ELR (cell line): ENCODE measurements around the gene BLNK.

ENCODE experiments used
- DNase-seq: peaks from one replicate; pipeline ENCODE4 v3.0.0-alpha.2; 2015; ENCODE audit warnings: low read depth

The BLNK gene

DNA sequence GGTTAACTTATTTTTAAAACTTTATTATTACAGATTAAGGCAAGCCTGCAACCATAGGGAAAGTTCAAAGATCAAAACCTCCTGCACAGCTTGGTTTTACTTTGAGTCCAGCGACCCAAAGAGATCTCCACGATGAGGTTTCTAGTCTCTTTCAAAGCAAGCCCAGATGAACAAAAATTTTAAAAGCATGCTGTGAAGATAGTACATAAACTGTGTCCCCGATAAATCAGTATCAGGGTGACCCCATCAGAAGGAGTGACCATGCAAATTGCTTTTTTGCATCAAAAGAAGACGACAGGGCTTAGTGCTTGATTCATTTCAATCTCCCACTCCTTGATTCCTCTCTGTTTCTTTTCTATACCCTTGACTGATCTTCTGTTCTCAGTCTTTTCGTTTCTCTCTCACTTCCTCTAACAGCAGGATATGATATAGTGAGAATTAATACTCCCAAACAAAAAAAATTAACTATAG lies 16.8 kb upstream of the BLNK start:
- DNase-seq: no peak

DNA sequence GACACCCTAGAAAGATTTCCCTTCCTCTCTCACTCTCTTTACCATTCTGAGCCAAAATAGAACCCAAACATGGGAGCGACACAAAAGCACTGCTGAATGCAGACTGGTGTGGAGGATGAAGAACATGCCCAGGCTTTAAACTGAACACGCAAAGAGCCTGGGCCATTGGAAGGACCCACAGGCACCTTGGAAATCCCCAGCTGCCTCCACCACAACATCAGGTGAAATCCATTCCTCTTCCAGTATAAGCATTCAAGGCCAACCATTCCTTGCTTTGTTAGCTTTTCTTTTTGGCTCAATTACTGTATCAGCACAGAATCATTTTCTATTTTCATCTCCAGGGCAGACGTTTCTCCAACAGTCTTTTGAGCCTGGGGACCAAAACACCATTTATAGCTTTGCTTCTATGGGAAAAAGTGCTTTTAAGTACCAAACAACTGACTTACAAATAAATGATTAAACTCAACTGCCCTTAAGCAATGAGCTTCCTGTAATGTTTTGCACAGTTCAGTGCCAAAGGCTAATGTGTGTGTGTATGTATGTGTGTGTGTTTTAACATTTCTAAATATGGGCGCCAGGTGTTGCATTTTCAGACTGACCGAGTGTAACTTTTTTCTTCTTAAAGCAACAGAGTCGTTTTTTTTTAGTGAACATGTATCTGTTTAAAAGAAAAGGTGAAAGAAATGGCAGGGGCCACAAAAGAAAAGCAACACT lies 16.2 kb upstream of the BLNK start:
- no peak for DNase-seq

DNA sequence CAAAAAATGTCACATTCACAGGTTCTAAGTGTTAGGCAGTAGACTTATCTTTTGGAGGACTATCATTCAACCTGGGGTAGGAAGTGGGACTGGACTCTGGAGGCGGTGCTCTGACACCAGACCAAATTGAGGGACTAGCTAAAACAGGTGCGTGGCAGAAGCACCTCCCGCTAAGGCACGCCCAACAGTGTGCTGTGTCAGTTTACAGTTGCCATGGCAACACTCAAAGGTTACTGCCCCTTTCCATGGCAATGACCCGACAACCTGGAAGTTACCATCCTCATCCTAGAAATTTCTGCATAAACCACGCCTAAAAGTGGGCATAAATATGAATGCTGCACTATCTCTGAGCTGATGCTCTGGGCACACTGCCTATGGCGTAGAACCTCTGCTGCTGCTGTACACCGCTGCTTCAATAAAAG lies 14.0 kb upstream of the BLNK start:
- DNase-seq: no peak

DNA sequence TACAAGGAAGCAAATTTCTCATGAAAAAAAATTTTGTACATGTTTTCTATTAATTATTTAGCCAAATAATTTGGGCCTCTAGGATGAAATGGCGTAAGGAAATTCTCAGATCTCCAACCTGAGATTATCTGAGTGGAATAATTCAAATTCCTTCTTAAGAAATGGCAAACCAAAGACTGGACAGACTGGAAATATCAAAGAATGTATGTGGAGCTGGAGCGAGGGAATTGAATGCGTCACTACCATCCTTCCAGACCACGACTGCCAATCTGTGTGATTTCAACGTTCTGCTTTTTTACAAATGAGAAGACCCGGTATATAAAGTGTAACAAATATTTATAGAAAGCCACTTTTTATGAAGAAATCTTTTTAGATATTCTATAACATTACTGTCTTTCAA lies 12.4 kb upstream of the BLNK start:
- DNase-seq: no peak

DNA sequence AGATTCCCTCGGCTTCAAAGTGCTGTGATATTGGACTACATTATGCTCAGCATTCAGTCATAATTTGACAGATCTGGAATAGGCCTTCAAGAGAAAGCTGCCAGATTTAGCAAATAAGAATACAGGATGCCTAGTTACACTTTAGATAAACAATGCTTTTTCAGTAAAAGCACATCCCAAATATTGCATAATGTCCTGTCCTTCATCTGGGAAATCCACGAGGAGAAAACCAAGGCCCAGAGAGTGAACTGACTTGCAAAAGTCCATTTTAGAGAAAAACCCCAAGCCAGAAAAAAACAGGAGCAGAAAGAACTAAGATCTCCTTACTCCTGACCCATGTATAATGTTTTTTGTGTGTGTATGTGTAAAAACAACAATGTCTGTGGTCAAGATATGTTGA lies 12.0 kb upstream of the BLNK start:
- no peak for DNase-seq

DNA sequence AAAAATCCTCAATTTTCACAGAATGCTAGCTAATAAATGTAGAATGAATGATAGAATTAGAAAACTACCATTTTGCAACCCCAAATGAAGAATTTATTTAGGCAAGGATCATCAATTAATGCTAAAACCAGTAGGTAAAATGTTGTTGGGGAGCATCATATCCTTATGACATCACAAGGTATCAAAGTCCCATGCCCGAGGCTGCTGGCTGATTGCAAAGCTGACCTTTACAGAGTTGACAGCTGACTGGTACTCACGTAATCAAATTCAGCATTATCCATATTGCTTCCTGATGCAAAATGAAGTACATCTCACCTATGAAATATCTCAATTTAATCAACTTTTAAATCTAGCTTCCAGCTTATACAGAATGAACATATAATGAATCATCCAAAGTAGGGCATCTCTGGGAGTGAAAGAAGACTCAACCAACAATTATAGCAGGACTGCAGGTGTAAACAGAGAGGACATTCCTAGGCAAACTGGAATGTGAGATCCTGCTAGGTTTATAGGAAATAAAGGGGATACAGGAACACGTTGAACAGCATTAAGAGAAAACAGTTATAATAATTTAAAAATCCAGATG lies 10.2 kb upstream of the BLNK start:
- DNase-seq: no peak

DNA sequence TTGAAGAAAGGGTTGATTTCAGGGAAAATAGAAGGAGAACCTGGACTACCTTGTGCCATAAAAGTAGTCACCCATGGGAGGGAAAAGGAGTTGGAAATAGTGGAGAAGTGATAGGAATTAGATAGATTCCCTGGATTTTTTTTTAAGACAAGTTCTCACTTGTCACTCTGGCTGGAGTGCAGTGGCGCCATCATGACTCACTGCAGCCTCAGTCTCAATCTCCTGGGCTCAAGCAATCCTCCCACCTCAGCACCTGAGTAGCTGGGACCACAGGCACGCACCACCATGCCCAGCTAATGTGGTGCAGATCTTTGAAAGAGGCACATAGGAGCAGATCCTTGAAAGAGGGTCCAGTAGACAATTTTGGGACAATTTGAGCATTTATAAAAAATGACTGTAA lies 9.5 kb upstream of the BLNK start:
- DNase-seq: no peak

DNA sequence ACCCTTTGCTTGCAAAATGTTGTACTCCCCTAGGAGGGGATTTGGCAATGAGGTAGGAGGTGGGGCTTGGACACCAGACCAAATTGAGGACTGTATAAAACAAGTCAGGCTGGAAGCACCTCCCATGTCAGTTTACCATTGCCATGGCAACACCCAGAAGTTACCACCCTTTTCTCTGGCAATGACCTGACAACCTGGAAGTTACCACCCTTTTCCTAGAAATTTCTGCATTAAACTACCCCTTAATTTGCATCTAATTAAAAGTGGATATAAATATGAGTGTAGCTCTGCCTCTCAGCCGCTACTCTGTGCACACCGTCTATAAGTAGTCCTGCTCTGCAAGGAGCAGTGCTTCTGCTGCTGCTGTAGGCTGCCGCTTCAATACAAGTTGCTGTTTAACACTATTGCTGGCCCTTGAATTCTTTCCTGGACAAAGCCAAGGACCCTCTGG lies 7.8 kb upstream of the BLNK start:
- DNase-seq: no peak

DNA sequence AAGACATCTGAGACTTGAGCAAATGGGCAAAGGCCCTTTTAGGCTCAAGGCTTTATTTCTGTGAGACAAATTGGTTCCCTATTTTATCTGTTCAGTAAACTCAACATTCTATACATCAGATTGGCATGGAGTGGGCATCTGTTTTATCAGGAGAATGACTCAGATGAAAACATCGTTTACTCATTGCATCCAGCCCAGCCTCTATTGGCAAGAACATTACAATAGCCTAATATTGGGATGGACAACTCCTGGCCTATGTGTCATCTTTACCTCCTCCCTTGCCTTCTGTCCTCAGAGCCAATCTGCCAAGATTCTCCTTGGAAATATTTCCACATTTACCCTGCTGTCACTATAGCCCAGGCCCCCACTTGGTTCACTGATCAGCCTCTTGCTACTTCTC lies 5.5 kb upstream of the BLNK start:
- DNase-seq: peak; percentile 4

DNA sequence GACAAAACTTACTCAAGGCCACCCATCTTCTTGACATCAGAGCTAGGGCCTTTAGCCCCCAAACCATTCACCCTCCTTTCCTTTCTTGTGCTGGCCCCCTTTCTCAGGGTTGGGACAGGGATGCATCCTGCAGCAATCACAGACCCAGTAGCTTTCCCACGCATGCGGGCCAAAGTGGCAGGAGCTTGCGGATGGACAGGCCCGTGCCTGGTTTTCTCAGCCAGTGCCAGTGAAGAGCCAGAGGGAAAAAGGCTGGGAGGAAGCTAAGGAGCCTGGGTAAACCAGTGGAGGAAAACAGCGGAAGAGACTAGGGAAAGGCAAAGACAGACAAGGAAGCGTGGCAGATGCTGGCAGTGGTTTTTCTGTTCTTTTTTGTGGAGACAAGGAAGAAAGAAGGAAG lies 5.1 kb upstream of the BLNK start:
- DNase-seq: no peak

DNA sequence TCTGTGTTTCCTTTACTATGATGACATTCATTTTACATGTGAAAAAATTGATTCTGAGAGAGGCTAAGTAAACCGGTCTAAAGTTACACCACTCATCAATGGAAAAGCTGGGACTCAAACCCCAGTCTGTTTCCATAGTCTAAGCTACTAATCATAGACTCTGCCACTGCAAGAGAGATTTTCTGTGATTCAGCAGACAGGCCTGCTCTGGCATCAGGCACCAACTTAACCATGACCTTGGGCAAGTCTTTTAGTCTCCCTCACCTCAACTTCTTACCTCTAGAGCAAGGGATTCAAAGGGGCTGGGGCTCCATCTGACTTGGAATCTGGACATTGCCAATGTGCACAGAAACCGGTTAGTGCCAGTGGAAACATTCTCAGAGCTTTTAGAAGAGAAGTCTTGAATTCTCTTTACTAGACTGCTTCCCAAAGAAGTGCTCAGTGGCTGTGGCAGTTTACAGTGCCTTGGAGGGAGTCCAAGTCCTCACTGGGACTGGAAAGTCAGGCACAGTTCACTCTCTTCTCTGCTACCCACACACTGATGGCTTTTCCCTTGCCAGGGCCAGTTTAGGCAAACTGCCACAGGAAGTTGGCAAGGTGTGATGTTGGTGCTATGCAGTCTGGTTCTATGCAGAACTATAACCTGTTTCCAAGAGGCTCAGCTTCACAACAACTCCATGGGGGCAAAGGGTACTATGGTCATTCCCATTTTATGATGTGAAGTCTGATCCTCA lies 4.5 kb upstream of the BLNK start:
- no peak for DNase-seq

DNA sequence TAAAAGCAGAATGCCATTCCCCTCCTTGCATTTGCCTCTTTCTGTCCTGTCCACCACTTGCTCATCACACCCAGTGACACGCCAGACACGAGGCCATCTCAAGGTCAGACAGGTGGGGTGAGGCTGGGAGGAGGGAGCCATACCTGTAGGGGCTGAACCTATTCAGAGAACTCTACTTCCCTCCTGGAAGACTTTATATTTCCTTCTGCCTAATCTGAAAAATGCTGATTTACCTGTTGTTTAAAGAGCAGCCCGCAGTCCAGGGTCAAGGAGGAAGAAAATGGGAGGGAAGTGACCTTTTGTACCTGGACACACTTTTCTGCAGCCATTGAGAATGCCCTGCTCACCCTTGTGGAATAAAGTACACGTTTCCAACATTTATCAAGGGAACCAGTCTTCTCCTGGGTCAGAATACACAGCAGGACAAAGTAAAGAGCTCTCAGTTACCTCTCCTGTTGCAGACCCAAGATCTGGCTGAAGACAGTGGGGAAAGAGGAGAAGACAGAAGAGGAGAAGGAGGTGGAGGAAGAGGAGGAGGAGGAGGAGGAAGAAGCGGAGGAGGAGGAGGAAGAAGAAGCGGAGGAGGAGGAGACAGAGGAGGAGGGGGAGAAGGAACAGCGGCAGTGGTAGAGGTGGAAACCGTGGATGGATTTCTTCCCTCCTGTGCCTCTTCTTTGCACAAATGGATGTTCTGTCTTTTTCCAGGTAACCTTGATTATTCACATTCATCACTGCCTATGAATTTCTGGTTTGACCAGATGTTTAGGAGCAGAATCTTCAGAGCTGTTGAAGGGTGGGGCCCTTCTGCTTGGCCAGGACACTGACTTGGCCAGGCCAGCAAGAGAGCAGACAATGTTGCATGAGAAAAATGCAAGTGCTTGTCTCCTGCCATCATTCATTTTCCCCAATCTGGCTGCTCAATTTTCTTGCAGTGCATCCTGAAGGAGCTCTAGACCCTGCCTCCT lies 1.2 kb upstream of the BLNK start:
- no peak for DNase-seq

DNA sequence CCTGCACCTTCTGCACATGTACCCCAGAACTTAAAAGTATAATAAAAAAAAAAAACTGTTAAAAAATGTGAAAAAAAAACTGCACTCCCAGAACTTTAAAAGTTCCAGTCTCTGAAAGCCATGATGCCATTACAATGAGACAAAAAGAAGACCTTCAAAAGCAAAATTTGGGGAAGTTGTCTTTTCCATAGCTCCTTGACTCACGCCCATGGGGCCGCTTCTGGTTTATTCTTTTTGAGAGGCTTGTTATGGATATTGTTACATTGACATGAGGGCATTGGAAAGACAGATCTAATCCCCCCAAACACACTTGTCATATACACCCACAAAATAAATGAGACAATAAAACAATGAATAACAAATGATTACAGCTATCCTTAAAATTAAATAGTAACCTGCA lies 798 bp downstream of the BLNK start:
- DNase-seq: no peak

DNA sequence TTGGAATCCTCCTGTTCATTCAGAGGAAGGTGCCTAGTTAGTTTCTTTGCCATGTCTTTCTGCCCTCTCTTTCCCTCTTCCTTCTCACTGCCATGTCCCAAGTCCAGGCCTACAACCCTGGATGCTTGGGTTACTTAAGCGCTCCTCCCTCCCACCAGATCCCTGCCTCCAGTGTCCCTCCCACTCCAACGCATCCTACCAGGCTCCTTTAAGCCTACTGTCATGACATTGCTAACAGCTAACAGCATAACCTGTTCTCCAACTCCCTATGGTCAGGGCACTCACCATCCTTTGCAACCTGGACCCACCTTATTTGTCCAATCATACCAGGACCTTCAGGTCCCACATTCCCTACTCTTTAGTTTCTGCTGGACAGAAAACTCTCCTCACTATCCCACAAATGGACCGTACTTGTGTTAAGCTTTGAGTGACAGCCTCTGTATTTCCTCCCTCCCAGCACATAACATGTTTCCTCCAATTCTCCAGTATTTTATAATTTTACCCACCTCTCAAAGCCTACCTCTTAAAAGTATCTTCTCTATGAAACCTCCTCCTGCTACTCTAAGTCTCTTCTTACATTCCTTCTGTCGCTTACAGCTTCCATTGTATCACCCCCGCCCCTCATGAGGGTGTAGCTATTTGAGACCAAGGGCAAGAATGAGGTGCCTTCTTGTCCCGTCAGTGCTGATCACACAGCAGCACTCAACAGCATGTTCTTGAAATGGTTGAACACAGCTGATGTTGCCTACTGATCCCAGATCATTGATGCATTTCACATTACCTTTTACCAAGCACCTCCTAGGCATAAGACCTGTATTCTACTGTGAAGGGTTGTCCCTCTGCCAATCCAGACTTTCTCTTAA lies 1.7 kb downstream of the BLNK start:
- no peak for DNase-seq

DNA sequence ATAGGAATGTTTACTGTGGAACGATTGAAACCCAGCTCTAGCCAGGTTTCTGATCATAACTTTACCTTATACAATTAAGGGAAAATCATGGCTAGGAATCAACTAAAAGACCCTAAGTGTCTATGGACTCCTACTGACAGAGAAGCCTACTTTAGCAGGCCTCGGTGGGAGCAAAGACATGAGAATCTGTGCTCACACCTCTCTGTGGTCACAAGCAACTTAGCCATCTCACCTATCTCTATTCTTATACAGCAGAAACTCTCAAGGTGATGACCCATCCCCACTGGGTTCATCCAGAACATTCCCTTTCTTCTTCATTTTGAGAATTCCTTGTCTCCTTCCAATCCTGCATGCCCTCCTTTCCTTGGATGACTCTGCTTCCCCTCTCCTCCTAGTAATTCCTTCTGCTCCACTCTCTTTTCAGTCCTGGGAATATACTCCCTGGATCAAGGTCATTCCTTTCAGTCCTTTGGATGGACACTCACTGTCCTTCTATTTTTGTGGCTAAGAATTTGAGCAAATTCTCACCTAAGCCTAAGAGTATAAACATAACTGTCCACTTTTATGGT lies 2.9 kb downstream of the BLNK start:
- no peak for DNase-seq

DNA sequence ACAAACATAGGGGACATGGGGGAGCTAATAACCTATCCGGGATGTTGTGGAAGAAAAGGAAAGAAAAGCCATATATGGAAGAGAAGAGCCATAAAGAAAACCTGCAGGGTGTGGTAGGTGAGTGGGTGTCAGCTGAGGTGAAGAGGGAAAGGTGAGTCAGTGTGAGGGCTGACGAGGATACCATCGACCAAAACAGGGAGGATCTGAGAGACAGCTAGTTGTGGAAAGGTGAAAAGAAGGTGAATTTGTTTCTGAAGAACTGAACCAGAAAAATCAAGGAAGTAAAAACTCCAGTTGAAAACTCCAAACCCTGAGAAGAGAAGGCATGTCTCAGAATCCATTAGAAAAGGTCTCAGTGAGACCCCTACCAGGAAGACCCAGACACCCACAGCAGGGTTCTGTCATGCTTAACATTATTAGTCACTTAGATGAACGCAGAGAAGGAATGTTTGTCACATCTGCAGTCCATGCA lies 4.1 kb downstream of the BLNK start:
- no peak for DNase-seq

DNA sequence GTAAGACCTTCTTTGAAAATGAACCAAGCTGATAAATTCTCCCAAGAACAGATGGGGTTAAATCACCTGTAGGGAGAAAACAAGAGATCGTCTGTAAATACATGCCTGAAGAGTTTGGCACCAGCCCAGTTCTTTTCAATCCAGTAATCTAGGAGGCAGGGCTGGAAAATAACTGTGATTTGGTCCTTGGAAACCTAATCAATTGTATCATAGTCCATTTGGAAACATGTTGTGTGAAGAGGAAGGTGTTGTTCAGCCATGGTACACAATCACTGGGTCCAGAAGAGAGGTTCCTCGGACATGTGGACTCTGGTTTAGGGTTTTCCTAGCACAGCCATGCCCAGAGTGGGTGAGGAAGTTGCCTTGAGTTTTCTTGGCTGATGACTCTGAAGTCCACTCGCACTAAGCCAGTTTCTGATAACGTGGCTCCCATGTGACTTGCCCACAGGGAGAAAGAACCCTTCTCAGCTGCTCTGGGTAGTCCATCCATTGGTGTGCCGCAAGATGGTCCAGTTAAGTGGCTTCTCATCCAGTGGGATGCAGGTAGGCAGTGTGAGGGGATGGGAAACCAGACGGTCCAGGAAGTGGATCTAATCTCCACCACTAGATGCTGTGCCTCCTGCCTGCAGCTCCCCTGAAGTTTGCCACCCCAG lies 5.1 kb downstream of the BLNK start:
- DNase-seq: no peak

DNA sequence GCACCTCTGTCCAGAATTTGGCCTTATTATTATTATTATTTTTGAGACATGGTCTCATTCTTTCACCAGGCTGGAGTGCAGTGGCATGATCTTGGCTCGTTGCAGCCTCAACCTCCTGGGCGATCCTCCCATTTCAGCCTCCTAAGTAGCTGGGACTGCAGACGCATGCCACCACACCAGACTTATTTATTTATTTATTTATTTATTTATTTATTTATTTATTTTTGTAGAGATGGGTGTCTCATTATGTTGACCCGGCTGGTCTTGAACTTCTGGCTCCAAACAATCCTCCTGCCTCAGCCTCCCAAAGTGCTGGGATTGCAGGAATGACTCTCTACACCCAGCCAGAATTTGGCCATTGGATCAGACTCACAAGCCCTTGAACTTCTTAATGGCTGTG lies 6.4 kb downstream of the BLNK start:
- DNase-seq: no peak

DNA sequence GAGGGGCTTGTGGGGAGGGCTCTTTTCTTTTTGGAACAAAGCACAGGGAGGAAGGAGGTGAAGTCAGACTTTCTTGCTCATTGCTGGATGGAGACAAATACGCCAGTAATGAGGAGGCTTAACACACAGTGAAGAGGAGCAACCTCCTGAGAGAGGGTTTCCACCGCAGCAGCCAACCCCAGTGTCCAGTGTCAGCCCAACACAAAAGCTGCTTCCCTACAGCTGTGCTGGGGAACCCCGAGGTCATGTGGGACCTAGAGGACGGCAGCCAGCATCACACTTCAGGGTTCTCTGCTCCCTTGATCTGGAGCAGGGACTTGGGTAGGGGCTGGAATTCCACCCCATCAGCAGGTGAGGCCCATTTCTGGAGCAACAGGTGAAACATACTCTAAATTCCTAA lies 7.7 kb downstream of the BLNK start:
- no peak for DNase-seq

DNA sequence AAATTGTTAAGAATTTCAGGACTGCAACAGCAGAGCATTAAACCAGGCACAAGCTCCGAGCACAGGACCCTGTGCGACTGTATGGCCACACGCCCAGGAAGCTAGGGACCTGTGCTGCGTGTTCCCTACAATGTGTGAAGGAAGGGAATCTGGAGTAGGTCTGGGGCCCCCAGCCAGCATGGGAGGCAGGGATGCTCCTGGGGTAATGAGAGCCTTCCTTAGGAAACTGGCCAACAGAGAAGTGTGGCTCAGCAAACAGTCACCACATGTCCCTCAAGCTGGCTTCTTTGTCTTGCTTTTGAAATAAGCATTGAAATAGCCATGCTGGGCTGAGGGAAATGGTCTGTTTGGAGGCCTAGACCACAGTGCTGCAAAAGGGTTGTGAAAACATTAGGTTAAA lies 8.2 kb downstream of the BLNK start:
- DNase-seq: no peak
